Upper lobe of left lung (tissue), 6 donors: Measurements from ENCODE around the gene TMEM178B. TPM values are rescaled to one million over a fixed set of nuclear protein-coding genes. Genes with fewer than 3 reads are reported as not detected.

Experiments
- ATAC-seq, 2 donors: fragments of 200-7000 bp; cut with Tn5 transposase; one replicate each; pipeline ENCODE4 v1.9.1; 2022; ENCODE audit warnings: mild to moderate bottlenecking in 2 of 2, moderate library complexity in 2 of 2; ENCODE audit not compliant: low FRiP score in 2 of 2
- DNase-seq, 2 donors: peaks; one replicate each; pipeline ENCODE4 v3.0.0-alpha.2; 2019 to 2020
- H3K27ac ChIP-seq, 4 donors: fragments of 200-600 bp; sonication (generic); one replicate each; pipeline ENCODE4 v1.5.1; 2016 to 2019
- H3K27me3 ChIP-seq, 4 donors: fragments of 200-600 bp; sonication (generic); one replicate each; pipeline ENCODE4 v1.5.1; 2017 to 2019
- H3K36me3 ChIP-seq, 4 donors: fragments of 200-600 bp; sonication (generic); one replicate each; pipeline ENCODE4 v1.5.1; 2016 to 2019
- H3K4me1 ChIP-seq, 4 donors: fragments of 200-600 bp; sonication (generic); one replicate each; pipeline ENCODE4 v1.5.1; 2018 to 2019
- H3K4me3 ChIP-seq, 4 donors: fragments of 200-600 bp; sonication (generic); one replicate each; pipeline ENCODE4 v1.5.1; 2017 to 2019; ENCODE audit warnings: mild to moderate bottlenecking in 2 of 4, moderate library complexity in 1 of 4
- H3K9me3 ChIP-seq, 4 donors: fragments of 200-600 bp; sonication (generic); one replicate each; pipeline ENCODE4 v1.5.1; 2018 to 2019
- CTCF ChIP-seq, 6 experiments: fragments of 450-650 bp in 4 of 6; fragments of 200-600 bp in 2 of 6; sonication (generic) in 2 of 6; IDR thresholded peaks; one replicate each; pipeline ENCODE4 v1.5.1; 2016 to 2019; ENCODE audit warnings: antibody characterized with exemption in 6 of 6
- EP300 ChIP-seq, 4 donors: sonication (generic); formaldehyde crosslinking; IDR thresholded peaks; one replicate each; pipeline ENCODE4 v1.5.1; 2017; ENCODE audit warnings: antibody characterized with exemption in 4 of 4, control low read depth in 2 of 4
- POLR2A ChIP-seq, 4 donors: fragments of 450-650 bp; IDR thresholded peaks; one replicate each; pipeline ENCODE4 v1.5.1; 2016 to 2017; ENCODE audit warnings: antibody characterized with exemption in 4 of 4, mild to moderate bottlenecking in 2 of 4
- POLR2AphosphoS5 ChIP-seq, 2 donors: sonication (generic); formaldehyde crosslinking; IDR thresholded peaks; one replicate each; pipeline ENCODE4 v1.5.1; 2017; ENCODE audit warnings: antibody characterized with exemption in 2 of 2
- WGBS, 2 donors: methylation state at CpG; one replicate each; pipeline ENCODE4 v1.1.5; 2017 to 2018; 5-methylcytosine and 5-hydroxymethylcytosine counted together
- total RNA-seq, 6 donors: library from RNA; depleted of rRNA in 4 of 6; stranded (reverse); fragments of >200 nt in 4 of 6; gene quantifications; one replicate each; pipeline versions ENCODE4 v1.1.0 to v1.2.1, GENCODE V29; 2016 to 2021
- donor health status: DM: no; HTN: no; CAD: no; lungs with moderate emphysema.
- donor health status: DM: no; HTN: yes; CAD: no; lungs with severe emphysema.

TMEM178B gene
- total RNA-seq, 6 donors from 2014 or later, result under 0.01 to 1.4 (median 0.32) TPM

GRCh38 chr7:141209454-141209853 lies 135.6 kb downstream of the TMEM178B start:
- H3K27ac ChIP-seq, result no peak overlapping the region
- no peaks in the 10 kb centered on the region for H3K9me3 ChIP-seq
- TF ChIP-seq EP300 (IDR thresholded peaks at IDR 0.05), result no peak
- TF ChIP-seq CTCF (IDR thresholded peaks at IDR 0.05), result no peak
- H3K36me3 ChIP-seq, result no peaks in the 10 kb centered on the region
- ATAC-seq (no peak), DNase-seq (no peak)
- no peaks in the 10 kb centered on the region for H3K4me1 ChIP-seq
- H3K27me3 ChIP-seq, result no peaks in the 10 kb centered on the region
- WGBS, 2 donors, result 69 to 79% methylated on average over 3 of the region's 3 CpGs
- H3K4me3 ChIP-seq, result no peak overlapping the region

GRCh38 chr7:141210862-141211261 lies 137.0 kb downstream of the TMEM178B start:
- WGBS, 2 donors, result 52 to 54% methylated on average over 2 of the region's 2 CpGs
- Histone ChIP-seq H3K9me3 (no peaks in the 10 kb centered on the region), H3K27me3 (no peaks in the 10 kb centered on the region), H3K4me3 (no peak overlapping the region), H3K36me3 (no peaks in the 10 kb centered on the region), H3K27ac (no peak overlapping the region), H3K4me1 (no peaks in the 10 kb centered on the region)
- TF ChIP-seq CTCF (IDR thresholded peaks at IDR 0.05), result no peak
- TF ChIP-seq EP300 (IDR thresholded peaks at IDR 0.05), result no peak
- no peak for TF ChIP-seq POLR2AphosphoS5 (IDR thresholded peaks at IDR 0.05)
- TF ChIP-seq POLR2A (IDR thresholded peaks at IDR 0.05), result no peak
- ATAC-seq, result no peak
- no peak for DNase-seq

GRCh38 chr7:141213226-141213625 lies 139.4 kb downstream of the TMEM178B start:
- no peaks in the 10 kb centered on the region for H3K36me3 ChIP-seq
- no peaks in the 10 kb centered on the region for H3K9me3 ChIP-seq
- DNase-seq (no peak), ATAC-seq (no peak)
- WGBS, 2 donors, result 76 to 78% methylated on average over 2 of the region's 2 CpGs
- no peaks in the 10 kb centered on the region for H3K27me3 ChIP-seq
- H3K4me1 ChIP-seq, result no peaks in the 10 kb centered on the region
- no peak overlapping the region for H3K27ac ChIP-seq
- no peak overlapping the region for H3K4me3 ChIP-seq
- TF ChIP-seq POLR2AphosphoS5 (IDR thresholded peaks at IDR 0.05), result no peak
- TF ChIP-seq CTCF (IDR thresholded peaks at IDR 0.05), result no peak
- TF ChIP-seq EP300 (IDR thresholded peaks at IDR 0.05), result no peak
- no peak for TF ChIP-seq POLR2A (IDR thresholded peaks at IDR 0.05)

DNA sequence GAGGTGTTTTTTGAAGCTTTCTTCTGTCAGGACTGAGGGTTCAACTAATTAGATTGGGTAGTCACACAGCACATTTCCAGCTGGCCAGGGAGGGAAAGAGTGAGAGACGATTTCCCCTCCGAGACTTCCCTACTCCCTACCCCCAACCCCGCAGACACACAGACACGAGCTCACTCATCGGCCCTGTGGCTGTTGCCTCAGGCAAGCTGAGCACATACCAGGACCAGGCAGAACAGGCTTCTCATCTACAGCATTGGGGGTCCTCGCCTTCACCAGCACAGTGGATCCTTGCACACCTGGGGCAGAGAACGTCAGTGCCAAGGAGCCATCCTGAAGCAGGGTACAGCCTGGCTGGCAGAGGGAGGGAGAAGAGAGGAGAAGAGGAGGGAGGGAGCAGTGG lies 144.1 kb downstream of the TMEM178B start:
- 66 to 68% methylated on average over 6 to 7 of the region's 7 CpGs for WGBS, 2 donors
- ATAC-seq, result peak in 1 of 2 donors; percentile 12

More for the DNA sequence above, 144.1 kb downstream of the TMEM178B start:
- no peaks in the 10 kb centered on the region for H3K36me3 ChIP-seq
- no peak overlapping the region for H3K27ac ChIP-seq
- H3K9me3 ChIP-seq, result no peaks in the 10 kb centered on the region
- DNase-seq, result no peak
- no peaks in the 10 kb centered on the region for H3K27me3 ChIP-seq
- H3K4me1 ChIP-seq, result no peaks in the 10 kb centered on the region
- TF ChIP-seq EP300 (IDR thresholded peaks at IDR 0.05) (no peak), CTCF (IDR thresholded peaks at IDR 0.05) (no peak), POLR2A (IDR thresholded peaks at IDR 0.05) (no peak), POLR2AphosphoS5 (IDR thresholded peaks at IDR 0.05) (no peak)
- no peak overlapping the region for H3K4me3 ChIP-seq
